ENCODE results near the gene RAB1A.
A peak's percentile ranks its signal among the peaks of the same experiment; 100 is the strongest.

The RAB1A gene

GRCh38 chr2:65059071-65059470 lies 70.8 kb downstream of the RAB1A start:
- TF ChIP-seq, protein P1, sequence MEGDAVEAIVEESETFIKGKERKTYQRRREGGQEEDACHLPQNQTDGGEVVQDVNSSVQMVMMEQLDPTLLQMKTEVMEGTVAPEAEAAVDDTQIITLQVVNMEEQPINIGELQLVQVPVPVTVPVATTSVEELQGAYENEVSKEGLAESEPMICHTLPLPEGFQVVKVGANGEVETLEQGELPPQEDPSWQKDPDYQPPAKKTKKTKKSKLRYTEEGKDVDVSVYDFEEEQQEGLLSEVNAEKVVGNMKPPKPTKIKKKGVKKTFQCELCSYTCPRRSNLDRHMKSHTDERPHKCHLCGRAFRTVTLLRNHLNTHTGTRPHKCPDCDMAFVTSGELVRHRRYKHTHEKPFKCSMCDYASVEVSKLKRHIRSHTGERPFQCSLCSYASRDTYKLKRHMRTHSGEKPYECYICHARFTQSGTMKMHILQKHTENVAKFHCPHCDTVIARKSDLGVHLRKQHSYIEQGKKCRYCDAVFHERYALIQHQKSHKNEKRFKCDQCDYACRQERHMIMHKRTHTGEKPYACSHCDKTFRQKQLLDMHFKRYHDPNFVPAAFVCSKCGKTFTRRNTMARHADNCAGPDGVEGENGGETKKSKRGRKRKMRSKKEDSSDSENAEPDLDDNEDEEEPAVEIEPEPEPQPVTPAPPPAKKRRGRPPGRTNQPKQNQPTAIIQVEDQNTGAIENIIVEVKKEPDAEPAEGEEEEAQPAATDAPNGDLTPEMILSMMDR (conservative IDR thresholded peaks at IDR 0.05; ENCODE audit: low read depth, low read length), result no peak
- no peak overlapping the region for H3K4me3 ChIP-seq (ENCODE audit: low read depth, low read length)
- DNase-seq (ENCODE audit: low read depth), result no peak

DNA sequence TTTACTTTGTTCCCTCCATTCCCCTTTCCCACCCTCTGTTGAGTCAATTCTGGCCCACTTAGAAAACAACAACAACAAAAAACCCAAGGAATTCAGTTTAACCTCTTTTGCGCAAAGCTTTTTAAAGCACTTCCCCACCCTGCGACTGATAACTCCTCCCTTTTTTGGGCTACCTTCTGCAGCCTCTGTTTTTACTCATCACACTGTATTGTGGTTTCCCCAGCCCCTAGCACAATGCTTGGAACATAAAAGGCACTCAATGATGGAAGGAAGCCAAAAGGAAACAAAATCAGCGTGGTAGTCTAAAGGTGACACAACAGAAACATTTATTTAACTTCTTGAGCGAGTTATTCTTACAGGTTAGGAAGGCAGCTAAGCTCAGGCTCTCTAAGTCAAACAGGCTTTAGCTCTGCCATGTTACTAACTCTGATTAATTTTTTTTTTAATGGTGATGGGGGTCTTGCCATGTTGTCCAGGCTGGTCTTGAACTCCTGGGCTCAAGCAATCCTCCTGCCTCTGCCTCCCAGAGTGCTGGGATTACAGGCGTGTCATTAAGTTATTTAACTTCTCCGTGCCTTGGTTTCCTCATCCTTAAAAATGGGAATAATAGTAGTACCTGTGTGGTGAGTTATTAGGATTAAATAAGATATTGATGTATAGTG lies 72.4 kb downstream of the RAB1A start:
- H3K4me3 ChIP-seq (ENCODE audit: low read depth, low read length), result peak overlapping the region; percentile 76
- DNase-seq (ENCODE audit: low read depth), result peak; percentile 56
- TF ChIP-seq, protein P1 (conservative IDR thresholded peaks at IDR 0.05; ENCODE audit: low read depth, low read length), result no peak

GRCh38 chr2:65057054-65057375 lies 72.9 kb downstream of the RAB1A start:
- TF ChIP-seq, protein P1 (conservative IDR thresholded peaks at IDR 0.05; ENCODE audit: low read depth, low read length), result no peak
- DNase-seq (ENCODE audit: low read depth), result no peak
- peak overlapping the region; percentile 76 for H3K4me3 ChIP-seq (ENCODE audit: low read depth, low read length)

- TF ChIP-seq, protein P1 (conservative IDR thresholded peaks at IDR 0.05; ENCODE audit: low read depth, low read length), result no peak
- DNase-seq (ENCODE audit: low read depth), result peak; percentile 98
- H3K4me3 ChIP-seq (ENCODE audit: low read depth, low read length), result peak within 1 kb of the TSS; percentile 76
Observed at GRCh38 chr2:65056215-65057053, 73.5 kb downstream of the RAB1A start, which contains the start of gene CEP68. TSS of gene CEP68 (plus strand) at chr2:65056416. CDS start at chr2:65069445, 13,029 bp downstream.

DNA sequence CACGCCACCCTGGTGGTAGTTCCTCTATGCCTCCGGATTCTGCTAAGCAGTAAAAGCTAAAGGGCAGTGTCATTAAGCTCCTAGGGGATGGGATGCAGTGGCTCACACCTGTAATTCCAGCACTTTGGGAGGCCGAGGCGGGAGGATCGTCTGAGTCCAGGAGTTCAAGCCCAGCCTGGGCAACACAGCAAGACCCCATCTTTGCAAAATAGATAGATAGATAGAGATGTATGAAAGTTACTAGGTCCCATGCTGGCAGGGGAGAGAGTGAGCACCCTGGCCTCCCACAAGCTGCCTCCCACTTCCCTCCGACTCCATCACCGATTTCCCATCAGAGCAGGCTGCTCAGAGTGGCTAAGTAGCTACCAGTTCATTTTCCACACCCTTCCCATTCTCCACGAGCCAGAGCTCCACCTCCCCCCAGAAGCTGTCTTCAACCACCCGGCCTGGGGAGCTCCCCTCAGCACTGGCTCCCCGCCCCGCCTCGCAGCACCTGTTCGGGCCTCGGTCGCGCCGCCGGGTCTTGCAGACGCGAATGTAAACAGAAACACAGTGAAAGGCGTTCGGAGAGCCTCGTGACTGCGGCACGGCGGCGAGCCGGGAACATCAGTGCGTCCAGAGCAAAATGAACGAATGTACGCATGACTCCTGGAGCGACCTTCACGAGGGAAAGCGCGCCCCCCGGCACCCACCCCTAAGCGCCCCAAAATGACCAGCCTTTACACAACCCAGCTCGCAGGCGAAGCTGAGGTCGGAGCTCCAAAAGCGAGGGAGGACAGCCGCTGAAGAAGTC lies 74.3 kb downstream of the RAB1A start:
- TF ChIP-seq, protein P1 (conservative IDR thresholded peaks at IDR 0.05; ENCODE audit: low read depth, low read length), result no peak
- H3K4me3 ChIP-seq (ENCODE audit: low read depth, low read length), result peak overlapping the region; percentile 76
- DNase-seq (ENCODE audit: low read depth), result no peak

DNA sequence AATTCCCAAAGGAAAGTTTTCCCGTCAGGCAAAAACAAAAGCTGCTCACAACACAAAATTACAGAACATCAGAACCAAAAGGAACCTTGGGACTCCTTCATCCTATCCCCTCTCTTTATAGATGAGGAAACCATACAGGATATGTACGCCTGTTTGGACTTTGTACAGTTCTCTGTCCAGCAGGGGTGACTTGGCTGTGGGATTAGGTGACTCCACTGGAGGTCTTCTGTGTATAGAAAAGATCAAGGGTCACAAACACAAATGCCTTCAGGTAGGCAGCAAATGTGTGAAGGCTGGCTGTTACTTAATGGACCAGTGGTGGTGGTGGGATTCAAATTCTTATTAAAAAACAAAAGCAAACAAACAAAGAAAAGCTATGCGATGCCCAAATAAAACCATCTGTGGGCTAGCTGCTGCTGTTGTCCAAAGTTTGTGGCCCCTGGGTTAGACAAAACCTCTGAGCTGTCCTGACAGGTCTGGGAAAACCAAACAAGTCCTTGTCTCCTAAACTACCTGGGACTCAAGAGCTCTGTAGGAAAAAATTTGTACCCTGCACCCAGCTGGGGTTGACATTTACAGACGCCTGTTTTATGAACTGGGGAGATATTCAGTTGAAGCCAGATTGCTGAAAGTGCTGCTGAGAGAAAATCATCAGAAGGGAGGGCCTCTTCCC lies 75.0 kb downstream of the RAB1A start:
- H3K4me3 ChIP-seq (ENCODE audit: low read depth, low read length), result no peak overlapping the region
- TF ChIP-seq, protein P1 (conservative IDR thresholded peaks at IDR 0.05; ENCODE audit: low read depth, low read length), result no peak
- no peak for DNase-seq (ENCODE audit: low read depth)
